ENCODE data around the gene MBD4.

GRCh38 chr3:129481766-129482332 lies 42.1 kb upstream of the MBD4 start:
- no peak for TF ChIP-seq FOXM1 (IDR thresholded peaks at IDR 0.05; ENCODE audit: borderline replicate concordance, low read depth)
- no peak for TF ChIP-seq TAF1 (IDR thresholded peaks at IDR 0.05; ENCODE audit: low read depth)
- TF ChIP-seq EP300 (IDR thresholded peaks at IDR 0.05; ENCODE audit: borderline replicate concordance): no peak
- TF ChIP-seq TCF12 (IDR thresholded peaks at IDR 0.05; ENCODE audit: low read depth): no peak
- no peak for TF ChIP-seq YY1 (IDR thresholded peaks at IDR 0.05; ENCODE audit: low read depth)
- no peak for TF ChIP-seq CREB1 (IDR thresholded peaks at IDR 0.05; ENCODE audit: low read depth)
- TF ChIP-seq ZBTB7A (IDR thresholded peaks at IDR 0.05; ENCODE audit: low read depth): no peak
